SK-N-SH (cell line): ENCODE measurements around the gene XRCC6. TPM values are rescaled to one million over a fixed set of nuclear protein-coding genes. Genes with fewer than 3 reads are reported as not detected.

ENCODE experiments used
- CTCF ChIA-PET: fragments of 300-600, 350-600 bp; formaldehyde crosslinking; extraction: SDS; loops from one replicate; lab custom pipeline; 2021; lab: Yijun Ruan, JAX
- POLR2A ChIA-PET: fragments of 350-600 bp; sonication (Branson Sonifier 250); formaldehyde crosslinking; extraction: SDS; loops from one replicate; lab custom pipeline; 2020; ENCODE audit warnings: antibody characterized with exemption, inconsistent platforms; lab: Yijun Ruan, JAX
- DNase-seq: peaks from one replicate; pipeline ENCODE4 v3.0.0; 2012
- H2AFZ ChIP-seq: fragments of 200-600 bp; sonication (generic); 2 replicates; pipeline ENCODE4 v1.8.1; 2016; ENCODE audit warnings: antibody characterized with exemption, mild to moderate bottlenecking, low read depth
- H3F3A ChIP-seq: fragments of 200-600 bp; sonication (generic); replicated peaks from 2 replicates; pipeline ENCODE3; 2016; ENCODE audit warnings: antibody characterized with exemption, mild to moderate bottlenecking; ENCODE audit not compliant: insufficient read depth
- H3K27ac ChIP-seq, 2 experiments: fragments of 200-500 bp in 1 of 2; fragments of 200-600 bp in 1 of 2; sonication (Bioruptor generic) in 1 of 2; sonication (generic), shearing (Covaris generic) in 1 of 2; 2 replicates each; pipeline versions ENCODE4 v1.5.1 to v1.6.1; 2014 to 2016; ENCODE audit warnings: low read depth in 2 of 2, inconsistent platforms in 1 of 2, low read length in 1 of 2, mild to moderate bottlenecking in 1 of 2, mixed read lengths in 1 of 2
- H3K27me3 ChIP-seq: fragments of 200-600 bp; sonication (generic), shearing (Covaris generic); 2 replicates; pipeline ENCODE4 v1.6.1; 2016; ENCODE audit warnings: mixed run types; ENCODE audit not compliant: insufficient read depth
- H3K36me3 ChIP-seq, 2 experiments: fragments of 200-500 bp in 1 of 2; fragments of 200-600 bp in 1 of 2; sonication (Bioruptor generic) in 1 of 2; sonication (generic) in 1 of 2; replicated peaks in 1 of 2; 2 replicates each; pipeline versions ENCODE3 to v1.5.1; 2014 to 2016; ENCODE audit warnings: low read length in 1 of 2, mild to moderate bottlenecking in 1 of 2; ENCODE audit not compliant: insufficient read depth in 2 of 2, control insufficient read depth in 1 of 2
- H3K4me1 ChIP-seq, 2 experiments: fragments of 200-500 bp in 1 of 2; fragments of 200-600 bp in 1 of 2; sonication (Bioruptor generic) in 1 of 2; sonication (generic), shearing (Covaris generic) in 1 of 2; 2 replicates each; pipeline versions ENCODE4 v1.5.1 to v1.6.1; 2014 to 2016; ENCODE audit warnings: low read depth in 1 of 2, low read length in 1 of 2, mixed run types in 1 of 2; ENCODE audit not compliant: insufficient read depth in 2 of 2, control insufficient read depth in 1 of 2
- H3K4me2 ChIP-seq: fragments of 200-600 bp; sonication (generic), shearing (Covaris generic); 2 replicates; pipeline ENCODE4 v1.6.1; 2017; ENCODE audit warnings: mixed run types
- H3K4me3 ChIP-seq, 2 experiments: fragments of 200-500 bp in 1 of 2; fragments of 200-600 bp in 1 of 2; sonication (Bioruptor generic) in 1 of 2; sonication (generic), shearing (Covaris generic) in 1 of 2; 2 replicates each; pipeline versions ENCODE4 v1.5.1 to v1.8.1; 2014 to 2016; ENCODE audit warnings: low read depth in 2 of 2, inconsistent platforms in 1 of 2, low read length in 1 of 2, mild to moderate bottlenecking in 1 of 2, mixed read lengths in 1 of 2, moderate library complexity in 1 of 2
- H3K79me2 ChIP-seq: fragments of 200-600 bp; sonication (generic); 2 replicates; pipeline ENCODE4 v1.8.1; 2017; ENCODE audit warnings: mild to moderate bottlenecking; ENCODE audit not compliant: insufficient read depth
- H3K9ac ChIP-seq: fragments of 200-600 bp; sonication (generic); 2 replicates; pipeline ENCODE4 v1.6.1; 2017; ENCODE audit warnings: mixed run types
- H3K9me2 ChIP-seq: fragments of 200-600 bp; sonication (generic); 2 replicates; pipeline ENCODE4 v1.6.1; 2017; ENCODE audit warnings: mixed run types
- H3K9me3 ChIP-seq: fragments of 200-600 bp; sonication (generic); 2 replicates; pipeline ENCODE4 v1.6.1; 2017; ENCODE audit warnings: mixed run types, mild to moderate bottlenecking, moderate library complexity
- H4K20me1 ChIP-seq: fragments of 200-600 bp; sonication (generic); 2 replicates; pipeline ENCODE4 v1.6.1; 2017; ENCODE audit warnings: mild to moderate bottlenecking, mixed run types; ENCODE audit not compliant: insufficient read depth
- ELF1 ChIP-seq: IDR thresholded peaks from 2 replicates; pipeline ENCODE4 v1.4.0; 2012
- EP300 ChIP-seq, 2 experiments: IDR thresholded peaks; 2 replicates each; pipeline versions ENCODE4 v1.4.0 to v1.6.1; 2012; ENCODE audit warnings: borderline replicate concordance in 1 of 2, low read depth in 1 of 2, low read length in 1 of 2
- EZH2phosphoT487 ChIP-seq: fragments of 200-600 bp; sonication (generic); IDR thresholded peaks from 2 replicates; pipeline ENCODE4 v1.6.1; 2017; ENCODE audit warnings: low read depth, mixed run types, mild to moderate bottlenecking, antibody characterized with exemption, moderate library complexity, borderline replicate concordance
- FOXM1 ChIP-seq: IDR thresholded peaks from 2 replicates; pipeline ENCODE4 v1.4.0; 2012; ENCODE audit warnings: low read depth, mild to moderate bottlenecking
- GATA2 ChIP-seq: sonication (generic); formaldehyde crosslinking; IDR thresholded peaks from 2 replicates; pipeline ENCODE4 v1.5.0; 2020; ENCODE audit warnings: mild to moderate bottlenecking, missing genetic modification reagents
- MEF2A ChIP-seq: IDR thresholded peaks from 2 replicates; pipeline ENCODE4 v1.4.0; 2012; ENCODE audit warnings: low read depth, borderline replicate concordance
- MXI1 ChIP-seq: IDR thresholded peaks from 2 replicates; pipeline ENCODE4 v1.6.1; 2012; ENCODE audit warnings: mild to moderate bottlenecking, low read depth, low read length, improper control_type of control experiment
- NFIC ChIP-seq: IDR thresholded peaks from 2 replicates; pipeline ENCODE4 v1.4.0; 2012; ENCODE audit warnings: borderline replicate concordance
- RFX5 ChIP-seq: IDR thresholded peaks from 2 replicates; pipeline ENCODE4 v1.6.1; 2012; ENCODE audit warnings: mild to moderate bottlenecking, improper control_type of control experiment, low read length
- SMC3 ChIP-seq: IDR thresholded peaks from 2 replicates; pipeline ENCODE4 v1.6.1; 2012; ENCODE audit warnings: low read depth, low read length, improper control_type of control experiment
- TAF1 ChIP-seq: IDR thresholded peaks from 2 replicates; pipeline ENCODE4 v1.6.1; 2012; ENCODE audit warnings: low read depth, mild to moderate bottlenecking, low read length, moderate library complexity, borderline replicate concordance
- YY1 ChIP-seq: IDR thresholded peaks from 2 replicates; pipeline ENCODE4 v1.4.0; 2012; ENCODE audit warnings: low read depth, mild to moderate bottlenecking
- WGBS: methylation state at CpG from one replicate; pipeline ENCODE4 v1.1.6; 2017; ENCODE audit warnings: low lambda C conversion rate; 5-methylcytosine and 5-hydroxymethylcytosine counted together
- polyA plus RNA-seq, 3 experiments: library from polyadenylated mRNA; depleted of rRNA; stranded (reverse); fragments of >200 nt; gene quantifications; 2 replicates each; pipeline ENCODE4 v1.2.3, GENCODE V29; 2012
- small RNA-seq, 7 experiments: library from RNA; depleted of rRNA; stranded (forward); fragments of <200 nt; gene quantifications; one replicate each; pipeline ENCODE3, GENCODE V24; 2012
- TF ChIP-seq, protein P1 (sequence below): fragments of 200-600 bp; sonication (generic); IDR thresholded peaks from 2 replicates; pipeline ENCODE4 v1.6.1; 2017; ENCODE audit warnings: antibody characterized with exemption, mild to moderate bottlenecking, moderate library complexity
- TF ChIP-seq, protein P2 (sequence below): IDR thresholded peaks from 2 replicates; pipeline ENCODE4 v1.4.0; 2012; ENCODE audit warnings: low read depth, borderline replicate concordance
- TF ChIP-seq, protein P3 (sequence below): IDR thresholded peaks from 2 replicates; pipeline ENCODE4 v1.4.0; 2012; ENCODE audit warnings: low read depth
- TF ChIP-seq, protein P4 (sequence below): IDR thresholded peaks from 2 replicates; pipeline ENCODE4 v1.4.0; 2012; ENCODE audit warnings: low read depth, borderline replicate concordance

The XRCC6 gene
- polyA plus RNA-seq, 1 of the 3 experiments (the other 2 are of a cell fraction), result 78.1 TPM

DNA sequence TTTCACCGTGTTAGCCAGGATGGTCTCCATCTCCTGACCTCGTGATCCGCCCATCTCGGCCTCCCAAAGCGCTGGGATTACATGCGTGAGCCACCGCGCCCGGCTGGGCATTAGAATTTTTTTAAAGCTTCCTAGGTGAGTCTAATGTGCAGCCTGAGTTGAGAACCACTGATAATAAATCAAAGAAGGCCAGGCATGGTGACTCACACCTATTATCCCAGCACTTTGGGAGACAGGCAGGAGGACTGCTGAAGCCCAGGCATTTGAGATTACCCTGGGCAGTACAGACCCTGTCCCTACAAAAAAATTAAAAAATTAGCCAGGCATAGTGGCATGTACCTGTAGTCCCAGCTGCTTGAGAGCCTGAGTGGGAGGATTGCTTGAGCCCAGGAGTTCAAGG is 91.9 kb downstream of the XRCC6 start:
- H3K9ac ChIP-seq, result no peak overlapping the region
- H3K79me2 ChIP-seq, result no peaks in the 10 kb centered on the region
- H3K4me3 ChIP-seq, result no peak overlapping the region
- no peak for DNase-seq
- H3K4me2 ChIP-seq, result no peak overlapping the region
- CTCF ChIA-PET, result no interaction called here
- POLR2A ChIA-PET, result no interaction called here
- H3K9me2 ChIP-seq, result no peaks in the 10 kb centered on the region
- H3K4me1 ChIP-seq, result no peaks in the 10 kb centered on the region
- H2AFZ ChIP-seq, result no peak overlapping the region
- TF ChIP-seq ELF1 (no peak), TAF1 (no peak), MXI1 (no peak), YY1 (no peak), FOXM1 (no peak), EP300 (IDR thresholded peaks at IDR 0.05; ENCODE audit: borderline replicate concordance in 1 of 2, low read depth in 1 of 2, low read length in 1 of 2) (no peak), EZH2phosphoT487 (no peak), SMC3 (no peak), GATA2 (no peak), RFX5 (no peak), NFIC (no peak), MEF2A (no peak)
- TF ChIP-seq, protein P1, sequence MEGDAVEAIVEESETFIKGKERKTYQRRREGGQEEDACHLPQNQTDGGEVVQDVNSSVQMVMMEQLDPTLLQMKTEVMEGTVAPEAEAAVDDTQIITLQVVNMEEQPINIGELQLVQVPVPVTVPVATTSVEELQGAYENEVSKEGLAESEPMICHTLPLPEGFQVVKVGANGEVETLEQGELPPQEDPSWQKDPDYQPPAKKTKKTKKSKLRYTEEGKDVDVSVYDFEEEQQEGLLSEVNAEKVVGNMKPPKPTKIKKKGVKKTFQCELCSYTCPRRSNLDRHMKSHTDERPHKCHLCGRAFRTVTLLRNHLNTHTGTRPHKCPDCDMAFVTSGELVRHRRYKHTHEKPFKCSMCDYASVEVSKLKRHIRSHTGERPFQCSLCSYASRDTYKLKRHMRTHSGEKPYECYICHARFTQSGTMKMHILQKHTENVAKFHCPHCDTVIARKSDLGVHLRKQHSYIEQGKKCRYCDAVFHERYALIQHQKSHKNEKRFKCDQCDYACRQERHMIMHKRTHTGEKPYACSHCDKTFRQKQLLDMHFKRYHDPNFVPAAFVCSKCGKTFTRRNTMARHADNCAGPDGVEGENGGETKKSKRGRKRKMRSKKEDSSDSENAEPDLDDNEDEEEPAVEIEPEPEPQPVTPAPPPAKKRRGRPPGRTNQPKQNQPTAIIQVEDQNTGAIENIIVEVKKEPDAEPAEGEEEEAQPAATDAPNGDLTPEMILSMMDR, result no peak
- TF ChIP-seq, protein P2, sequence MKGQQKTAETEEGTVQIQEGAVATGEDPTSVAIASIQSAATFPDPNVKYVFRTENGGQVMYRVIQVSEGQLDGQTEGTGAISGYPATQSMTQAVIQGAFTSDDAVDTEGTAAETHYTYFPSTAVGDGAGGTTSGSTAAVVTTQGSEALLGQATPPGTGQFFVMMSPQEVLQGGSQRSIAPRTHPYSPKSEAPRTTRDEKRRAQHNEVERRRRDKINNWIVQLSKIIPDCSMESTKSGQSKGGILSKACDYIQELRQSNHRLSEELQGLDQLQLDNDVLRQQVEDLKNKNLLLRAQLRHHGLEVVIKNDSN, result no peak
- TF ChIP-seq, protein P3, sequence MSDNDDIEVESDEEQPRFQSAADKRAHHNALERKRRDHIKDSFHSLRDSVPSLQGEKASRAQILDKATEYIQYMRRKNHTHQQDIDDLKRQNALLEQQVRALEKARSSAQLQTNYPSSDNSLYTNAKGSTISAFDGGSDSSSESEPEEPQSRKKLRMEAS, result no peak
- TF ChIP-seq, protein P4, sequence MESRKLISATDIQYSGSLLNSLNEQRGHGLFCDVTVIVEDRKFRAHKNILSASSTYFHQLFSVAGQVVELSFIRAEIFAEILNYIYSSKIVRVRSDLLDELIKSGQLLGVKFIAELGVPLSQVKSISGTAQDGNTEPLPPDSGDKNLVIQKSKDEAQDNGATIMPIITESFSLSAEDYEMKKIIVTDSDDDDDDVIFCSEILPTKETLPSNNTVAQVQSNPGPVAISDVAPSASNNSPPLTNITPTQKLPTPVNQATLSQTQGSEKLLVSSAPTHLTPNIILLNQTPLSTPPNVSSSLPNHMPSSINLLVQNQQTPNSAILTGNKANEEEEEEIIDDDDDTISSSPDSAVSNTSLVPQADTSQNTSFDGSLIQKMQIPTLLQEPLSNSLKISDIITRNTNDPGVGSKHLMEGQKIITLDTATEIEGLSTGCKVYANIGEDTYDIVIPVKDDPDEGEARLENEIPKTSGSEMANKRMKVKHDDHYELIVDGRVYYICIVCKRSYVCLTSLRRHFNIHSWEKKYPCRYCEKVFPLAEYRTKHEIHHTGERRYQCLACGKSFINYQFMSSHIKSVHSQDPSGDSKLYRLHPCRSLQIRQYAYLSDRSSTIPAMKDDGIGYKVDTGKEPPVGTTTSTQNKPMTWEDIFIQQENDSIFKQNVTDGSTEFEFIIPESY, result no peak
- H4K20me1 ChIP-seq, result no peaks in the 10 kb centered on the region
- no peaks in the 10 kb centered on the region for H3F3A ChIP-seq
- H3K36me3 ChIP-seq, result no peaks in the 10 kb centered on the region
- H3K27ac ChIP-seq, result no peak overlapping the region
- H3K9me3 ChIP-seq, result no peaks in the 10 kb centered on the region
- no peaks in the 10 kb centered on the region for H3K27me3 ChIP-seq
- 89% methylated on average over 9 of the region's 9 CpGs for WGBS

Small RNA genes lying within 50 kb of the gene (small RNA-seq; reads per million reads assigned to genes)
- 0 reads per million in 7 experiments for gene HMGN2P10
- gene RF00019, result 0 reads per million in 7 experiments
- gene RNU6-476P, result 0 to 0.13 (median 0) reads per million in 7 experiments

Other genes starting within 250 kb of the XRCC6 start
- gene TEF, start 239.4 kb upstream of the XRCC6 start, polyA plus RNA-seq (2012; rRNA removed), result 3.6 and 5.0 TPM in 2 replicates
- 6.2 and 8.3 TPM in 2 replicates for gene TOB2, start 174.5 kb upstream of the XRCC6 start, polyA plus RNA-seq (2012; rRNA removed)
- 39.6 and 47.5 TPM in 2 replicates for gene PHF5A, start 152.6 kb upstream of the XRCC6 start, polyA plus RNA-seq (2012; rRNA removed)
- 21.1 and 47.0 TPM in 2 replicates for gene ACO2, start 152.2 kb upstream of the XRCC6 start, polyA plus RNA-seq (2012; rRNA removed)
- 22.9 and 25.8 TPM in 2 replicates for gene POLR3H, start 76.8 kb upstream of the XRCC6 start, polyA plus RNA-seq (2012; rRNA removed)
- 5.5 and 5.7 TPM in 2 replicates for gene CSDC2, start 60.3 kb upstream of the XRCC6 start, polyA plus RNA-seq (2012; rRNA removed)
- gene PMM1, start 31.5 kb upstream of the XRCC6 start, polyA plus RNA-seq (2012; rRNA removed), result 44.3 and 46.4 TPM in 2 replicates
- 8.2 and 12.7 TPM in 2 replicates for gene DESI1, start 252 bp upstream of the XRCC6 start, polyA plus RNA-seq (2012; rRNA removed)
- 273 and 282 TPM in 2 replicates for gene SNU13, start 67.6 kb downstream of the XRCC6 start, polyA plus RNA-seq (2012; rRNA removed)
- not detected in 2 replicates for gene MEI1, start 78.2 kb downstream of the XRCC6 start, polyA plus RNA-seq (2012; rRNA removed)
- 1.8 and 2.0 TPM in 2 replicates for gene CCDC134, start 179.4 kb downstream of the XRCC6 start, polyA plus RNA-seq (2012; rRNA removed)
- gene SREBF2, start 211.8 kb downstream of the XRCC6 start, polyA plus RNA-seq (2012; rRNA removed), result 7.4 and 7.5 TPM in 2 replicates